Uterus (tissue), 4 donors: ENCODE data around the gene NCLN. TPM values are rescaled to one million over a fixed set of nuclear protein-coding genes. Genes with fewer than 3 reads are reported as not detected.
"Not testable (repeated sequence)": the region's sequence is repeated elsewhere in the genome, so short reads cannot be mapped to it uniquely, and the experiment has no call there.

ENCODE experiments used
- DNase-seq, 2 donors: peaks; one replicate each; pipeline ENCODE4 v3.0.0-alpha.2; 2019 to 2020
- H3K27ac ChIP-seq, 2 donors: fragments of 200-600 bp; sonication (generic); 1 replicate in 1 of 2; 2 replicates in 1 of 2; pipeline ENCODE4 v1.5.1; 2016 to 2018
- H3K27me3 ChIP-seq, 2 donors: fragments of 200-600 bp; sonication (generic); one replicate each; pipeline ENCODE4 v1.5.1; 2018 to 2019; ENCODE audit warnings: control low read depth in 1 of 2
- H3K36me3 ChIP-seq, 2 donors: fragments of 200-600 bp; sonication (generic); one replicate each; pipeline ENCODE4 v1.5.1; 2019; ENCODE audit warnings: control low read depth in 1 of 2
- H3K4me1 ChIP-seq, 2 donors: fragments of 200-600 bp; sonication (generic); one replicate each; pipeline ENCODE4 v1.5.1; 2018 to 2019; ENCODE audit warnings: control low read depth in 1 of 2
- H3K4me3 ChIP-seq, 2 donors: fragments of 200-600 bp; sonication (generic); 1 replicate in 1 of 2; 2 replicates in 1 of 2; pipeline ENCODE4 v1.5.1; 2018 to 2019; ENCODE audit warnings: mild to moderate bottlenecking in 1 of 2
- H3K9me3 ChIP-seq, 2 donors: fragments of 200-600 bp; sonication (generic); one replicate each; pipeline ENCODE4 v1.5.1; 2019; ENCODE audit warnings: control low read depth in 1 of 2
- POLR2A ChIP-seq, 2 donors: fragments of 450-650 bp; IDR thresholded peaks; one replicate each; pipeline ENCODE4 v1.6.1; 2016; ENCODE audit warnings: antibody characterized with exemption in 2 of 2, mild to moderate bottlenecking in 1 of 2, moderate library complexity in 1 of 2
- intact Hi-C: fragments of 100-400 bp; cut with DNase I; formaldehyde crosslinking; loops from one replicate; pipeline ENCODE4 v1.15.1; 2023; ENCODE audit warnings: low total_unique reads
- total RNA-seq, 4 donors: library from RNA; depleted of rRNA in 3 of 4; stranded (reverse); fragments of >200 nt in 3 of 4; gene quantifications; one replicate each; pipeline versions ENCODE4 v1.1.0 to v1.2.4, GENCODE V29; 2014 to 2023
- TF ChIP-seq, protein P1 (sequence below), 4 experiments: fragments of 200-600 bp in 2 of 4; fragments of 450-650 bp in 2 of 4; sonication (generic) in 2 of 4; IDR thresholded peaks; one replicate each; pipeline ENCODE4 v1.5.1; 2016 to 2019; ENCODE audit warnings: antibody characterized with exemption in 4 of 4, mild to moderate bottlenecking in 2 of 4, moderate library complexity in 1 of 4
- donor health status: DM: yes; HTN: yes; CAD: no.

NCLN gene
- total RNA-seq, 4 donors from 2014 or later = 19.2 to 37.3 (median 28.2) TPM

DNA sequence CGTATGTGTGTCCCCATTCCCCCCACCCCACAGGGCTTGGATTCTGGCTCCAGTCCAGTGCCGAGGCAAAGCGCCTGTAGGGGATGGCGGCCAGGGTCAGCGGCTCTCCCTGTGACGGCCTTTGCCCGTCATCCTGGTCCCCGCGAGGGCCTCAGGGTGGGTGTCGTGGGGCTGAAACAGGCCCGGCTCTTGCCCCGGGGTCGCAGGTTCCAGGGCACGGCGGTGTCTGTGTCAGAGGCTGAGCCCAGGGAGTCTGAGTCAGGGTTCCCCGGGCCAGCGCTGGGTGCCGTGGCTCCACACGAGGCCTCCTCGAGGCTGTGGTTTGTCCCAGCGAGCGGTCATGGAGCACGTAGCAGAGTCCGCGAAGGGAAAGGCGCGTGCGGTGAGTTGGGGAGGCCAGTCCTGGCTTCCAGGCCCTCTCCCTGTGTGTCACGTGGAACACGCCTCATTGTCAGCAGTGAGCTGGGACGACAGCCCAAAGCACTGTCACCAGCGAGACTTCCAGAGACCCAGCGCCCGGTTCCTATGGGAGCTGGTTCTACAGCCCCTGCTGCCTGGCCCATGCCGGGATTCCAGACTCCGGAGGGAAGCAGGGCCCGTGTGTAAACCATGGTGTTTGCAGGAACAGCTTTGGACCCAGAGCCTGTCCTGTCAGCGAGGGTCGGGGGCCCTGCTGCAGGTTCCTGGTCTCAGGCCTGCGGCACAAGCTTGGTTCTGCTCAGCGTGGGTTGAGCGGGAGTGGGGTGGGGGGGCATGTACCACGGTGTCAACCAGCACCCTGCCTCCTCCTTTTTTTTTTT lies 13.4 kb downstream of the NCLN start:
- no peak for DNase-seq
- no peak overlapping the region for H3K4me3 ChIP-seq
- no peaks in the 10 kb centered on the region for H3K27me3 ChIP-seq
- intact Hi-C loops = no loop called here
- no peaks in the 10 kb centered on the region for H3K9me3 ChIP-seq
- TF ChIP-seq POLR2A (IDR thresholded peaks at IDR 0.05) = no peak
- TF ChIP-seq, protein P1, sequence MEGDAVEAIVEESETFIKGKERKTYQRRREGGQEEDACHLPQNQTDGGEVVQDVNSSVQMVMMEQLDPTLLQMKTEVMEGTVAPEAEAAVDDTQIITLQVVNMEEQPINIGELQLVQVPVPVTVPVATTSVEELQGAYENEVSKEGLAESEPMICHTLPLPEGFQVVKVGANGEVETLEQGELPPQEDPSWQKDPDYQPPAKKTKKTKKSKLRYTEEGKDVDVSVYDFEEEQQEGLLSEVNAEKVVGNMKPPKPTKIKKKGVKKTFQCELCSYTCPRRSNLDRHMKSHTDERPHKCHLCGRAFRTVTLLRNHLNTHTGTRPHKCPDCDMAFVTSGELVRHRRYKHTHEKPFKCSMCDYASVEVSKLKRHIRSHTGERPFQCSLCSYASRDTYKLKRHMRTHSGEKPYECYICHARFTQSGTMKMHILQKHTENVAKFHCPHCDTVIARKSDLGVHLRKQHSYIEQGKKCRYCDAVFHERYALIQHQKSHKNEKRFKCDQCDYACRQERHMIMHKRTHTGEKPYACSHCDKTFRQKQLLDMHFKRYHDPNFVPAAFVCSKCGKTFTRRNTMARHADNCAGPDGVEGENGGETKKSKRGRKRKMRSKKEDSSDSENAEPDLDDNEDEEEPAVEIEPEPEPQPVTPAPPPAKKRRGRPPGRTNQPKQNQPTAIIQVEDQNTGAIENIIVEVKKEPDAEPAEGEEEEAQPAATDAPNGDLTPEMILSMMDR (IDR thresholded peaks at IDR 0.05) = no peak
- H3K36me3 ChIP-seq = no peaks in the 10 kb centered on the region
- no peaks in the 10 kb centered on the region for H3K4me1 ChIP-seq
- H3K27ac ChIP-seq = no peak overlapping the region

DNA sequence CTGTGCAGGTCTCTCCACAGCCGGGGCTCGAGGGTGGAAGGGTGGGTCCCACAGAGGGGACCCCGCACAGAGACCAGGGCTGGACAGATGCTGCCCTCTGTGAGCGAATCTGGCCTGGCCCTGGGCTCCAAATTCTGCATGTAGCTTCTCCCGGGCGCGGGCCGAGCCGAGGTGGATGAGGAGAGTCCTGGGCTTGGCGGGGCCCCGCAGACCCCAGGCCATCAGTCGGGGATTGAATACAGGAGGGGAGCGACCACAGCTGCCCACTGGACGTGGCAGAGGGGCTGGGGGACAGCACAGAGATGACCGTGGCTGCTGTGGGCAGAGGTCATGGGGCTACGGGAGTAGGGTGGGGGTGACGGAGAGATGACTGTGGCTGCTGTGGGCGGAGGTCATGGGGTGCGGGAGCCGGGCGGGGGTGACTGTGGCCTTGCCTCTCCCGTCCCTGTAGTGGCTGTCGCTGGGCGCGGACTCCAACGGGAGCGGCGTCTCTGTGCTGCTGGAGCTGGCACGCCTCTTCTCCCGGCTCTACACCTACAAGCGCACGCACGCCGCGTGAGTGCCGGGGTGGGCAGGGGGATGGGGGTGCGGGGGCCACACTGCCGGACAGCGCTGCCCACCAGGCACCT lies 15.5 kb downstream of the NCLN start:
- DNase-seq = no peak
- no peaks in the 10 kb centered on the region for H3K9me3 ChIP-seq
- intact Hi-C loops = no loop called here
- H3K4me1 ChIP-seq = no peaks in the 10 kb centered on the region
- H3K4me3 ChIP-seq = no peak overlapping the region
- TF ChIP-seq, protein P1 (IDR thresholded peaks at IDR 0.05) = no peak
- no peak for TF ChIP-seq POLR2A (IDR thresholded peaks at IDR 0.05)
- no peaks in the 10 kb centered on the region for H3K27me3 ChIP-seq
- no peaks in the 10 kb centered on the region for H3K36me3 ChIP-seq
- no peak overlapping the region for H3K27ac ChIP-seq

DNA sequence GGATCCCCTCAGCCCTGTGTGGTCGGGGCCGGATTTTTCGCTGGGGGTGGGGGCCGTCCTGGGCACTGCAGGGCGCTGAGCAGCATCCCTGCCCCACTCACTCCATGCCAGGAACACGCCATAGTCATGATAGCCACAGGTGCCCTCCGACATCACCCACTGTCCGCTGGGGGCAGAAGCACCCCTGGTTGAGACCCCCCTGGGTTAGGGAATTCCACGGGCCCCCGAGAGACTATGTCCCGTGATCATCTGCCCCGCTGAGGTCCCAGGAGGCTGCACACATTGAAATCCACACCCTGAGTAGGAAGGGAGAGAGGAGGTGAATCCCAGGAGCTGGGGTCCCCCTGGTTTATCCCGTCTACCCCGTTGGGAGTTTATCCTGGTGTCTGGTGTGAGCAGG lies 16.2 kb downstream of the NCLN start:
- Histone ChIP-seq H3K36me3 (no peaks in the 10 kb centered on the region), H3K27me3 (no peaks in the 10 kb centered on the region), H3K9me3 (no peaks in the 10 kb centered on the region), H3K4me3 (no peak overlapping the region), H3K27ac (no peak overlapping the region), H3K4me1 (no peaks in the 10 kb centered on the region)
- TF ChIP-seq, protein P1 (IDR thresholded peaks at IDR 0.05) = no peak
- no peak for TF ChIP-seq POLR2A (IDR thresholded peaks at IDR 0.05)
- intact Hi-C loops = no loop called here
- no peak for DNase-seq

DNA sequence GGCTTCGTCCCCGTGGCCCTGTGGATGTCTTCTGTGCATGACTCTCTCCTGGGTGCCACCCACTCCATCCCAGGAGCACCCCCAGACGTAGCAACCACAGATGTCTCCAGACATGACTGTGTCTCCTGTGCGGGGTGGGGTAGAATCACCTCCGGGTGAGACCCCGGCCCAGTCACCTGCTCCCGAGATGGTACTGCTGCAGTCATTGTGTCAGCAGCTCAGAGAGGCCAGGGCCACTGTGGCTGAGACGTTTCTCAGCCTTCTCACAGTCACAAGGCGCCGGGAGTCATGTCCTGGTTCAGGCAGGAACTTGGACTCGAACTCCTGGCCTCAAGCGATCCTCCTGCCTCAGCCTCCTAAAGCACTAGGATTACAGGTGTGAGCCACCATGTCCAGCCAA lies 16.6 kb downstream of the NCLN start:
- Histone ChIP-seq H3K36me3 (no peaks in the 10 kb centered on the region), H3K4me1 (no peaks in the 10 kb centered on the region), H3K4me3 (no peak overlapping the region), H3K27ac (no peak overlapping the region), H3K27me3 (no peaks in the 10 kb centered on the region), H3K9me3 (no peaks in the 10 kb centered on the region)
- no peak for DNase-seq
- no peak for TF ChIP-seq POLR2A (IDR thresholded peaks at IDR 0.05)
- TF ChIP-seq, protein P1 (IDR thresholded peaks at IDR 0.05) = no peak
- intact Hi-C loops = no loop called here

DNA sequence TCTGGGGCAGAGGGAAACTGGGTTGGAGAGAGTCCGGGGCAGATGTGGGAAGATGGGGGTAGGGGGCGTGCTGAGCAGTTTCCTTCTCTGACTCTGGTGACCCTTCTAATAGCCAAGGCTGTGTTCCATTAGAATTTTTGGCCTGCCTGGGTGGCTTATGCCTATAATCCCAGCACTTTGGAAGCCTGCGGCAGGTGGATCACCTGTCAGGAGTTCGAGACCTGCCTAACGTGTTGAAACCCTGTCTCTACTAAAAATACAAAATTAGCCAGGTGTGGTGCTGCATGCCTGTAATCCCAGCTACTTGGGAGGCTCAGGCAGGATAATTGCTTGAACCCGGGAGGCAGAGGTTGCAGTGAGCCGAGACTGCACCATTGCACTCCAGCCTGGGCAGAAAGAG lies 17.2 kb downstream of the NCLN start:
- not testable (repeated sequence) for H3K36me3 ChIP-seq

More for the DNA sequence above, 17.2 kb downstream of the NCLN start:
- DNase-seq, H3K4me3 ChIP-seq, H3K27ac ChIP-seq, H3K9me3 ChIP-seq, H3K4me1 ChIP-seq, H3K27me3 ChIP-seq, intact Hi-C loops: not testable (repeated sequence)
